Skeletal muscle satellite cell (primary cell): ENCODE results near the gene RP2.

Experiments used
- H3K27me3 ChIP-seq: 2 replicates; pipeline ENCODE4 v1.7.0; 2013; ENCODE audit warnings: low read length; ENCODE audit not compliant: control insufficient read depth, insufficient read depth
- H3K36me3 ChIP-seq: 2 replicates; pipeline ENCODE4 v1.7.0; 2013; ENCODE audit warnings: mild to moderate bottlenecking, control low read depth, low read length; ENCODE audit not compliant: insufficient read depth
- H3K4me1 ChIP-seq: 2 replicates; pipeline ENCODE4 v1.7.0; 2013; ENCODE audit warnings: low read length; ENCODE audit not compliant: control insufficient read depth, insufficient read depth
- H3K4me2 ChIP-seq: 2 replicates; pipeline ENCODE4 v1.7.0; 2013; ENCODE audit warnings: mild to moderate bottlenecking, low read length
- H3K4me3 ChIP-seq: 2 replicates; pipeline ENCODE4 v1.7.0; 2013; ENCODE audit warnings: low read length
- H3K9ac ChIP-seq: 2 replicates; pipeline ENCODE4 v1.7.0; 2013; ENCODE audit warnings: mild to moderate bottlenecking, low read depth, low read length, moderate library complexity
- H3K9me3 ChIP-seq: replicated peaks from 2 replicates; pipeline ENCODE4 v1.7.0; 2013; ENCODE audit warnings: mild to moderate bottlenecking, control low read depth, low read length

The RP2 gene

GRCh38 chrX:46927718-46928117 is 90.9 kb downstream of the RP2 start:
- no peaks in the 10 kb centered on the region for H3K36me3 ChIP-seq
- no peak overlapping the region for H3K9ac ChIP-seq
- no peaks in the 10 kb centered on the region for H3K27me3 ChIP-seq
- H3K4me2 ChIP-seq, result no peak overlapping the region
- no peak overlapping the region for H3K4me3 ChIP-seq
- no peaks in the 10 kb centered on the region for H3K9me3 ChIP-seq
- H3K4me1 ChIP-seq, result peaks cover 8% of the 10 kb centered on the region

GRCh38 chrX:46929439-46930261 is 92.8 kb downstream of the RP2 start:
- Histone ChIP-seq H3K36me3 (no peaks in the 10 kb centered on the region), H3K4me3 (no peak overlapping the region), H3K9ac (no peak overlapping the region), H3K27me3 (no peaks in the 10 kb centered on the region), H3K4me2 (no peak overlapping the region), H3K9me3 (no peaks in the 10 kb centered on the region), H3K4me1 (peaks cover 8% of the 10 kb centered on the region)
